ENCODE data around the gene VPS51.

- TF ChIP-seq EZH2 (IDR thresholded peaks at IDR 0.05; ENCODE audit: borderline replicate concordance, control insufficient read depth, low read depth, low read length): no peak
- TF ChIP-seq REST (IDR thresholded peaks at IDR 0.05; ENCODE audit: low read depth, low read length): no peak
- TF ChIP-seq BCL3 (IDR thresholded peaks at IDR 0.05; ENCODE audit: borderline replicate concordance, insufficient read depth, low read depth, low read length, poor library complexity, severe bottlenecking): no peak
- no peak for TF ChIP-seq CBFB (IDR thresholded peaks at IDR 0.05; ENCODE audit: low read depth)
- TF ChIP-seq MAX (IDR thresholded peaks at IDR 0.05; ENCODE audit: low read depth, low read length): no peak
- TF ChIP-seq SREBF1 (IDR thresholded peaks at IDR 0.05; ENCODE audit: low read length): no peak
- TF ChIP-seq POLR2A (IDR thresholded peaks at IDR 0.05; ENCODE audit: low read depth, low read length): no peak; the same call in 1 of the 2 replicates
These were observed 14.4 kb downstream of the VPS51 start for GRCh38 chr11:65110354-65110861.

All from GM12878 (cell line).